ENCODE data around the gene SLC4A4.

SLC4A4 gene

GRCh38 chr4:71616168-71616811 lies 277.5 kb downstream of the SLC4A4 start:
- H3K27me3 Mint-ChIP-seq: no peaks in the 10 kb centered on the region
- H3K4me3 Mint-ChIP-seq: no peak overlapping the region
- no peak overlapping the region for H3K27ac Mint-ChIP-seq
- H3K4me1 Mint-ChIP-seq: no peaks in the 10 kb centered on the region
- H3K36me3 Mint-ChIP-seq (ENCODE audit: low read depth): peaks cover 1% of the 10 kb centered on the region
- DNase-seq: no peak
- peaks cover 17% of the 10 kb centered on the region for H3K9me3 Mint-ChIP-seq
- ATAC-seq: no peak

Measured in activated naive CD8-positive, alpha-beta T cell treated with anti-CD3 and anti-CD28 coated beads, Interleukin-2, amount 50 U/mL, for 24 hours (primary cell).